NCI-H526 treated with DMSO at 0.1 percent for 48 hours (cell line): ENCODE data around the gene FMNL2.
"Not testable (repeated sequence)": the region's sequence is repeated elsewhere in the genome, so short reads cannot be mapped to it uniquely, and the experiment has no call there.

Experiments used
- DNase-seq: peaks from one replicate; lab custom pipeline; 2025; lab: John Stamatoyannopoulos, UW

FMNL2 gene

GRCh38 chr2:152335016-152335725 lies at the start of gene FMNL2:
Gene FMNL2 (plus strand): TSS chr2:152335174.
- peak; percentile 78 for DNase-seq

- DNase-seq = no peak
Observed at GRCh38 chr2:152292991-152293390, 42.0 kb upstream of the FMNL2 start.

GRCh38 chr2:152297715-152298114 lies 37.3 kb upstream of the FMNL2 start:
- DNase-seq = no peak

- DNase-seq = peak; percentile 58
Observed at GRCh38 chr2:152298754-152299153, 36.2 kb upstream of the FMNL2 start.

GRCh38 chr2:152301131-152301530 lies 33.8 kb upstream of the FMNL2 start:
- DNase-seq = no peak

GRCh38 chr2:152303951-152304350 lies 31.0 kb upstream of the FMNL2 start:
- DNase-seq = no peak

- DNase-seq = no peak
Observed at GRCh38 chr2:152304836-152305235, 30.1 kb upstream of the FMNL2 start.

- DNase-seq = no peak
Observed at GRCh38 chr2:152307863-152308262, 27.1 kb upstream of the FMNL2 start.

- DNase-seq = no peak
Observed at GRCh38 chr2:152309352-152310214, 25.4 kb upstream of the FMNL2 start.

GRCh38 chr2:152319822-152320570 lies 15.0 kb upstream of the FMNL2 start:
- DNase-seq = no peak

- DNase-seq = no peak
Observed at GRCh38 chr2:152320814-152321213, 14.2 kb upstream of the FMNL2 start.

GRCh38 chr2:152322222-152322621 lies 12.8 kb upstream of the FMNL2 start:
- no peak for DNase-seq

GRCh38 chr2:152325126-152325525 lies 9.8 kb upstream of the FMNL2 start:
- DNase-seq = not testable (repeated sequence)

GRCh38 chr2:152326710-152327109 lies 8.3 kb upstream of the FMNL2 start:
- DNase-seq = no peak

GRCh38 chr2:152328013-152328412 lies 7.0 kb upstream of the FMNL2 start:
- no peak for DNase-seq

GRCh38 chr2:152330235-152330866 lies 4.6 kb upstream of the FMNL2 start:
- no peak for DNase-seq

- DNase-seq = no peak
Observed at GRCh38 chr2:152334701-152335015, 316 bp upstream of the FMNL2 start.

- no peak for DNase-seq
Observed at GRCh38 chr2:152335726-152336118, 748 bp downstream of the FMNL2 start.

GRCh38 chr2:152336119-152336853 lies 1.3 kb downstream of the FMNL2 start:
- no peak for DNase-seq

- DNase-seq = no peak
Observed at GRCh38 chr2:152336854-152337510, 2.0 kb downstream of the FMNL2 start.

- no peak for DNase-seq
Observed at GRCh38 chr2:152337511-152337903, 2.5 kb downstream of the FMNL2 start.
